WTC11 (cell line): ENCODE results near the gene RXRA. TPM values are rescaled to one million over a fixed set of nuclear protein-coding genes. Genes with fewer than 3 reads are reported as not detected.

ENCODE experiments used
- ATAC-seq: fragments of 200-7000 bp; cut with Tn5 transposase; 2 replicates; pipeline ENCODE4 v1.10.0; 2021; ENCODE audit warnings: mild to moderate bottlenecking, moderate library complexity
- CTCF ChIA-PET: fragments of 300-600 bp; sonication (Branson Sonifier 250); formaldehyde crosslinking; loops from one replicate; lab custom pipeline; 2021; ENCODE audit warnings: antibody characterized with exemption; lab: Charles Lee
- POLR2A ChIA-PET: fragments of 350-600 bp; sonication (Branson Sonifier 250); formaldehyde crosslinking; loops from one replicate; lab custom pipeline; 2021; ENCODE audit warnings: antibody characterized with exemption; lab: Charles Lee
- DNase-seq: peaks from one replicate; pipeline ENCODE4 v3.0.0; 2021; ENCODE audit warnings: low spot score
- H3K27ac Mint-ChIP-seq: 2 replicates; pipeline ENCODE4 v1.8.0; 2021; ENCODE audit warnings: mixed read lengths
- H3K27me3 Mint-ChIP-seq: 2 replicates; pipeline ENCODE4 v1.8.0; 2021; ENCODE audit warnings: low read depth, mild to moderate bottlenecking, moderate library complexity, mixed read lengths
- H3K36me3 Mint-ChIP-seq: 2 replicates; pipeline ENCODE4 v1.8.0; 2021; ENCODE audit warnings: mixed read lengths
- H3K4me1 Mint-ChIP-seq: 2 replicates; pipeline ENCODE4 v1.8.0; 2022; ENCODE audit warnings: mixed read lengths
- H3K4me3 Mint-ChIP-seq: 2 replicates; pipeline ENCODE4 v1.8.0; 2021; ENCODE audit warnings: mild to moderate bottlenecking, moderate library complexity, mixed read lengths
- H3K9me3 Mint-ChIP-seq: 2 replicates; pipeline ENCODE4 v1.8.0; 2021; ENCODE audit warnings: mixed read lengths
- AFF4 ChIP-seq: sonication (generic); formaldehyde crosslinking; IDR thresholded peaks from 2 replicates; pipeline ENCODE4 v1.8.1; 2023; ENCODE audit warnings: mild to moderate bottlenecking, missing genetic modification reagents, borderline replicate concordance
- ARID4B ChIP-seq: sonication (generic); formaldehyde crosslinking; IDR thresholded peaks from 2 replicates; pipeline ENCODE4 v1.8.0; 2023; ENCODE audit warnings: missing genetic modification reagents, mild to moderate bottlenecking, borderline replicate concordance
- ATF3 ChIP-seq: sonication (generic); formaldehyde crosslinking; conservative IDR thresholded peaks from 2 replicates; pipeline ENCODE4 v1.8.1; 2022; ENCODE audit warnings: mild to moderate bottlenecking, missing genetic modification reagents
- CREB1 ChIP-seq: sonication (generic); formaldehyde crosslinking; IDR thresholded peaks from 2 replicates; pipeline ENCODE4 v1.8.0; 2023; ENCODE audit warnings: mild to moderate bottlenecking, missing genetic modification reagents
- ELF4 ChIP-seq: sonication (generic); formaldehyde crosslinking; IDR thresholded peaks from 2 replicates; pipeline ENCODE4 v1.8.1; 2022; ENCODE audit warnings: low read depth, mild to moderate bottlenecking, moderate library complexity, missing genetic modification reagents
- EMX1 ChIP-seq: fragments of 250-450 bp; sonication (Bioruptor Pico); IDR thresholded peaks from 2 replicates; pipeline ENCODE4 v1.8.0; 2021; ENCODE audit warnings: mild to moderate bottlenecking
- FOXK1 ChIP-seq: sonication (generic); formaldehyde crosslinking; IDR thresholded peaks from 2 replicates; pipeline ENCODE4 v1.8.0; 2022; ENCODE audit warnings: mild to moderate bottlenecking, moderate library complexity, missing genetic modification reagents
- GABPB1 ChIP-seq: sonication (generic); formaldehyde crosslinking; IDR thresholded peaks from 2 replicates; pipeline ENCODE4 v1.8.1; 2023; ENCODE audit warnings: mild to moderate bottlenecking, missing genetic modification reagents
- HMGXB4 ChIP-seq: sonication (generic); formaldehyde crosslinking; IDR thresholded peaks from 2 replicates; pipeline ENCODE4 v1.8.1; 2023; ENCODE audit warnings: mild to moderate bottlenecking, moderate library complexity, missing genetic modification reagents
- IRF1 ChIP-seq: sonication (generic); formaldehyde crosslinking; IDR thresholded peaks from 2 replicates; pipeline ENCODE4 v1.8.0; 2023; ENCODE audit warnings: missing genetic modification reagents
- MXD4 ChIP-seq: fragments of 250-450 bp; sonication (Bioruptor Pico); IDR thresholded peaks from 2 replicates; pipeline ENCODE4 v1.8.0; 2021; ENCODE audit warnings: mild to moderate bottlenecking, moderate library complexity, borderline replicate concordance
- NFATC4 ChIP-seq: fragments of 250-450 bp; sonication (Bioruptor Pico); IDR thresholded peaks from 2 replicates; pipeline ENCODE4 v1.9.0; 2021; ENCODE audit warnings: mild to moderate bottlenecking
- NFE2L1 ChIP-seq: sonication (generic); formaldehyde crosslinking; IDR thresholded peaks from 2 replicates; pipeline ENCODE4 v1.8.1; 2023; ENCODE audit warnings: missing genetic modification reagents
- RELA ChIP-seq: sonication (generic); formaldehyde crosslinking; IDR thresholded peaks from 2 replicates; pipeline ENCODE4 v1.8.1; 2022; ENCODE audit warnings: missing genetic modification reagents, mild to moderate bottlenecking, borderline replicate concordance
- SMAD4 ChIP-seq: sonication (generic); formaldehyde crosslinking; IDR thresholded peaks from 2 replicates; pipeline ENCODE4 v1.8.0; 2022; ENCODE audit warnings: mild to moderate bottlenecking, missing genetic modification reagents
- ZBTB43 ChIP-seq: sonication (generic); formaldehyde crosslinking; IDR thresholded peaks from 2 replicates; pipeline ENCODE4 v1.8.1; 2023; ENCODE audit warnings: mild to moderate bottlenecking, missing genetic modification reagents
- ZMAT4 ChIP-seq: fragments of 250-450 bp; sonication (Bioruptor Pico); IDR thresholded peaks from 2 replicates; pipeline ENCODE4 v1.9.0; 2021; ENCODE audit warnings: mild to moderate bottlenecking
- ZNF219 ChIP-seq: sonication (generic); formaldehyde crosslinking; IDR thresholded peaks from 2 replicates; pipeline ENCODE4 v1.8.0; 2023; ENCODE audit warnings: missing genetic modification reagents, mild to moderate bottlenecking, borderline replicate concordance
- ZNF317 ChIP-seq: sonication (generic); formaldehyde crosslinking; IDR thresholded peaks from 2 replicates; pipeline ENCODE4 v1.8.1; 2023; ENCODE audit warnings: low read depth, mild to moderate bottlenecking, moderate library complexity, missing genetic modification reagents, borderline replicate concordance
- ZNF416 ChIP-seq: fragments of 250-450 bp; sonication (Bioruptor Pico); IDR thresholded peaks from 2 replicates; pipeline ENCODE4 v1.9.0; 2021; ENCODE audit warnings: mild to moderate bottlenecking, inconsistent platforms
- total RNA-seq: library from RNA; stranded (reverse); gene quantifications from 3 replicates; pipeline ENCODE4 v1.2.3, GENCODE V29; 2021

Gene RXRA
- total RNA-seq, 1 experiment from 2014 or later, result 27.5 TPM

- no peak for TF ChIP-seq ZMAT4 (CRISPR knock-in tag)
These were observed 70.0 kb downstream of the RXRA start (continued) for GRCh38 chr9:134396258-134396742.

GRCh38 chr9:134396825-134397224, 70.6 kb downstream of the RXRA start:
- ChIA-PET POLR2A (no interaction called here), CTCF (interaction anchor here (1.1 to 1.5 kb wide), 2 partner anchors 46 to 226 kb away, joined by 4 to 6 read pairs; no protein-coding TSS in a partner anchor)
- peaks cover 10% of the 10 kb centered on the region for H3K9me3 Mint-ChIP-seq
- no peak for DNase-seq
- peak overlapping the region; percentile 74; the same call in 1 of the 2 replicates for H3K27ac Mint-ChIP-seq
- peaks cover 7% of the 10 kb centered on the region for H3K36me3 Mint-ChIP-seq
- H3K27me3 Mint-ChIP-seq, result no peaks in the 10 kb centered on the region
- H3K4me3 Mint-ChIP-seq, result no peak overlapping the region
- TF ChIP-seq GABPB1 (CRISPR knock-in tag), result no peak
- TF ChIP-seq NFE2L1, result no peak
- no peak for TF ChIP-seq ELF4
- no peak for TF ChIP-seq ARID4B (CRISPR knock-in tag)
- no peak for TF ChIP-seq CREB1
- TF ChIP-seq RELA (CRISPR knock-in tag), result no peak
- TF ChIP-seq AFF4 (CRISPR knock-in tag), result no peak
- TF ChIP-seq ZBTB43 (CRISPR knock-in tag), result no peak
- no peak for TF ChIP-seq SMAD4 (CRISPR knock-in tag)
- TF ChIP-seq MXD4 (CRISPR knock-in tag), result no peak
- no peak for TF ChIP-seq NFATC4
- TF ChIP-seq ATF3 (CRISPR knock-in tag), result no peak
- no peak for TF ChIP-seq ZNF317 (CRISPR knock-in tag)
- TF ChIP-seq EMX1 (CRISPR knock-in tag), result no peak
- TF ChIP-seq IRF1 (CRISPR knock-in tag), result no peak
- no peak for TF ChIP-seq FOXK1 (CRISPR knock-in tag)
- TF ChIP-seq HMGXB4 (CRISPR knock-in tag), result no peak
- TF ChIP-seq ZNF219 (CRISPR knock-in tag), result no peak
- no peak for TF ChIP-seq ZNF416 (CRISPR knock-in tag)
- H3K4me1 Mint-ChIP-seq, result peaks cover 3% of the 10 kb centered on the region
- peak; percentile 29 for ATAC-seq
